ENCODE measurements around the gene NDUFAF8. TPM values are rescaled to one million over a fixed set of nuclear protein-coding genes. Genes with fewer than 3 reads are reported as not detected.

NDUFAF8 gene
- total RNA-seq, 1 experiment from 2014 or later: 60.1 TPM

- no peaks in the 10 kb centered on the region for H3K4me1 Mint-ChIP-seq
- peak overlapping the region in 2 of 3 experiments; percentile 68 to 70; a peak in 3 of 7 replicates for H3K27ac Mint-ChIP-seq
- Histone ChIP-seq H3K27me3 (ENCODE audit: insufficient read depth, low read length) (no peaks in the 10 kb centered on the region), H4K8ac (replicated peaks; ENCODE audit: insufficient read length, low read depth, low read length) (no peak overlapping the region), H3K4me1 (ENCODE audit: insufficient read depth, low read length) (no peaks in the 10 kb centered on the region), H3K79me2 (ENCODE audit: insufficient read depth, low read length) (no peaks in the 10 kb centered on the region), H3K9me3 (ENCODE audit: control insufficient read depth, low read depth, low read length) (no peaks in the 10 kb centered on the region), H3K27ac (ENCODE audit: insufficient read length, low read depth, low read length) (no peak overlapping the region), H2BK20ac (ENCODE audit: low read depth, low read length, poor library complexity, severe bottlenecking) (no peak overlapping the region), H2BK5ac (ENCODE audit: insufficient read length, low read length) (no peak overlapping the region), H3K56ac (ENCODE audit: insufficient read length, low read depth, low read length) (no peak overlapping the region), H3K23ac (ENCODE audit: insufficient read length, low read depth, low read length) (no peak overlapping the region), H2BK120ac (ENCODE audit: low read depth, low read length, poor library complexity, severe bottlenecking) (no peak overlapping the region), H4K91ac (ENCODE audit: insufficient read length, low read depth, low read length) (no peak overlapping the region), H2BK15ac (ENCODE audit: low read depth, low read length) (no peak overlapping the region), H3K4me2 (ENCODE audit: insufficient read depth, insufficient read length, low read length) (no peak overlapping the region), H3K23me2 (ENCODE audit: insufficient read length, low read depth, low read length, poor library complexity, severe bottlenecking) (peaks cover 2% of the 10 kb centered on the region), H3K4ac (ENCODE audit: low read depth, low read length) (no peak overlapping the region), H4K5ac (ENCODE audit: insufficient read length, low read depth, low read length) (no peak overlapping the region), H4K20me1 (ENCODE audit: control insufficient read depth, insufficient read depth, insufficient read length) (no peaks in the 10 kb centered on the region), H3T11ph (ENCODE audit: low read length) (no peak overlapping the region), H2BK12ac (ENCODE audit: insufficient read length, low read depth, low read length) (no peak overlapping the region), H3K14ac (ENCODE audit: insufficient read depth, low read length) (no peak overlapping the region), H2AK5ac (ENCODE audit: insufficient read length, low read length) (no peak overlapping the region), H3K79me1 (ENCODE audit: insufficient read depth, low read depth, low read length, poor library complexity, severe bottlenecking) (no peaks in the 10 kb centered on the region), H2AFZ (ENCODE audit: low read length) (no peak overlapping the region), H3K18ac (ENCODE audit: insufficient read length, low read depth, low read length) (no peak overlapping the region), H3K9ac (ENCODE audit: extremely low read depth, insufficient read length, low read length) (no peak overlapping the region)
- H3K36me3 Mint-ChIP-seq (ENCODE audit: insufficient read depth in 1 of 3, low read depth in 3 of 3): peaks cover 15 to 49% (median 45%) of the 10 kb centered on the region in 3 experiments
- WGBS (ENCODE audit: extremely low coverage, insufficient read length, low lambda C conversion rate): no CpG with 5 or more reads among the region's 18 CpGs
- no peaks in the 10 kb centered on the region for H3K9me3 Mint-ChIP-seq
- DNase-seq: no peak
- no peak overlapping the region for H3K4me3 Mint-ChIP-seq
- no peaks in the 10 kb centered on the region for H3K27me3 Mint-ChIP-seq (ENCODE audit: low read depth)
- TF ChIP-seq CTCF (conservative IDR thresholded peaks at IDR 0.05): no peak
Measured at GRCh38 chr17:81277421-81277820, 38.3 kb downstream of the NDUFAF8 start.
